ENCODE data around the gene SMIM41. TPM values are rescaled to one million over a fixed set of nuclear protein-coding genes. Genes with fewer than 3 reads are reported as not detected.

Gene SMIM41
- polyA plus RNA-seq, 1 donor (not counting 4 experiments of a cell fraction or from before 2014, with no cell fraction given): not detected

DNA sequence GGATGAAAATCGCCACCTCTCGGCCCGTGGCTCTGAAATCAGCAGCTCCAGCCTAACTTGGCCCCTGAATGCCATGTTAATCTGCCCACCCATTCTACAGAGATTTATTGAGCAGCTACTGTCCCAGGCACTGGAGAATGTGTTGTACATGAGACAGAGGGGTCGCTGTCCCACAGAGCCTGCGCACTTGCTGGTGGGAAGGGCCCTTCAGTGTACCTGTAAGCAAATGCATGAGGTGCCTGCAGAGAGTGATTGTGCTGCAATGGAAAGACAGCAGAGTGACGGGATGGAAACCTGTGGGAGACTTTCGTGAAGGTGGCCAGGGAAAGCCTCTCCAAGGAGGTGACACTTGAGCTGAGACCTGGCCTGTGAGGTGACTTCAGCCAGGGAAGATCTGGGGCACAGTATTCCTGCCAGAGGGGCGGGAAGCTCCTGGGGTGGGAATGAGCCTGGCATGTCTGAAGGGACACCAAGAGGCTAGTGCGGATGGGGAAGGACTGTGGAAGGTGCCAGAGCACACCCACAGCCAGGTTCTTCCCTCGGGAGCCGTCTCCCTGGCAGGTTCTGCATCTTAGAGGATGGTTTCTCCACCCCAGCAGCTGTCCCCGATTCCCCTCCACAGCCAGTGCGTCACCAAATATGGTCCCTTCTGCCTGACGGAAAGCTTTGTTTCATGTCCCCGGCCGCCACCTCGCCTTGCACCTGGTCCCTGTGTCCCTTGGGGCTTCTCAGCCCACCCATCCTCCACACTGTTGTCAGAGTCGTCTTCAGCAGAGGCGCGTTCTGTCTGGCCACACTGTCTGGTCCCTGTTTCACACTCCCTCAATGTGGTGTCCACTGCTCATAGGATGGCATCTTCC is 8.7 kb downstream of the SMIM41 start:
- FAIRE-seq (no peak), DNase-seq (ENCODE audit: low read depth, low spot score) (no peak)
- no peak overlapping the region for H3K4me3 ChIP-seq (ENCODE audit: control insufficient read depth in 2 of 3, extremely low read depth in 1 of 3, insufficient read depth in 2 of 3, low read depth in 1 of 3, low read length in 3 of 3)
- H3K79me2 ChIP-seq (ENCODE audit: control insufficient read depth, insufficient read depth, low read length): no peaks in the 10 kb centered on the region
- H3K4me2 ChIP-seq (ENCODE audit: control insufficient read depth, extremely low read depth, insufficient read depth, low read depth, low read length): no peak overlapping the region
- no peak overlapping the region for H2AFZ ChIP-seq (ENCODE audit: control insufficient read depth, low read length)
- H3K36me3 ChIP-seq (ENCODE audit: control insufficient read depth in 2 of 2, extremely low read depth in 1 of 2, insufficient read depth in 2 of 2, low read length in 2 of 2): no peaks in the 10 kb centered on the region
- H3K4me1 ChIP-seq (ENCODE audit: control insufficient read depth, extremely low read depth, insufficient read depth, low read length): no peaks in the 10 kb centered on the region
- no peaks in the 10 kb centered on the region for H3K9me3 ChIP-seq (ENCODE audit: control insufficient read depth, low read depth, low read length)
- no peaks in the 10 kb centered on the region for H3K9me1 ChIP-seq (ENCODE audit: control insufficient read depth, extremely low read depth, insufficient read depth, low read length)
- H3K27me3 ChIP-seq (ENCODE audit: control insufficient read depth, extremely low read depth, insufficient read depth, low read length): peaks cover 58% of the 10 kb centered on the region
- dilution Hi-C loops (cut with MboI; ENCODE audit: extremely low pct_ligation_motif_present, low sequenced_read_pairs): no loop called here
- no peak overlapping the region for H3K27ac ChIP-seq (ENCODE audit: control insufficient read depth, insufficient read depth, low read length)
- no peak overlapping the region for H3K9ac ChIP-seq (ENCODE audit: control insufficient read depth, extremely low read depth, insufficient read depth, low read length)
- peaks cover under 1% of the 10 kb centered on the region for H4K20me1 ChIP-seq (ENCODE audit: control insufficient read depth, extremely low read depth, insufficient read depth, low read length)
- TF ChIP-seq, protein P1, sequence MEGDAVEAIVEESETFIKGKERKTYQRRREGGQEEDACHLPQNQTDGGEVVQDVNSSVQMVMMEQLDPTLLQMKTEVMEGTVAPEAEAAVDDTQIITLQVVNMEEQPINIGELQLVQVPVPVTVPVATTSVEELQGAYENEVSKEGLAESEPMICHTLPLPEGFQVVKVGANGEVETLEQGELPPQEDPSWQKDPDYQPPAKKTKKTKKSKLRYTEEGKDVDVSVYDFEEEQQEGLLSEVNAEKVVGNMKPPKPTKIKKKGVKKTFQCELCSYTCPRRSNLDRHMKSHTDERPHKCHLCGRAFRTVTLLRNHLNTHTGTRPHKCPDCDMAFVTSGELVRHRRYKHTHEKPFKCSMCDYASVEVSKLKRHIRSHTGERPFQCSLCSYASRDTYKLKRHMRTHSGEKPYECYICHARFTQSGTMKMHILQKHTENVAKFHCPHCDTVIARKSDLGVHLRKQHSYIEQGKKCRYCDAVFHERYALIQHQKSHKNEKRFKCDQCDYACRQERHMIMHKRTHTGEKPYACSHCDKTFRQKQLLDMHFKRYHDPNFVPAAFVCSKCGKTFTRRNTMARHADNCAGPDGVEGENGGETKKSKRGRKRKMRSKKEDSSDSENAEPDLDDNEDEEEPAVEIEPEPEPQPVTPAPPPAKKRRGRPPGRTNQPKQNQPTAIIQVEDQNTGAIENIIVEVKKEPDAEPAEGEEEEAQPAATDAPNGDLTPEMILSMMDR (optimal IDR thresholded peaks at IDR 0.05 in 1 of 3, IDR thresholded peaks at IDR 0.05 in 1 of 3, conservative IDR thresholded peaks at IDR 0.05 in 1 of 3; ENCODE audit: extremely low read depth in 1 of 3, insufficient read depth in 2 of 3, low read length in 3 of 3): no peak

DNA sequence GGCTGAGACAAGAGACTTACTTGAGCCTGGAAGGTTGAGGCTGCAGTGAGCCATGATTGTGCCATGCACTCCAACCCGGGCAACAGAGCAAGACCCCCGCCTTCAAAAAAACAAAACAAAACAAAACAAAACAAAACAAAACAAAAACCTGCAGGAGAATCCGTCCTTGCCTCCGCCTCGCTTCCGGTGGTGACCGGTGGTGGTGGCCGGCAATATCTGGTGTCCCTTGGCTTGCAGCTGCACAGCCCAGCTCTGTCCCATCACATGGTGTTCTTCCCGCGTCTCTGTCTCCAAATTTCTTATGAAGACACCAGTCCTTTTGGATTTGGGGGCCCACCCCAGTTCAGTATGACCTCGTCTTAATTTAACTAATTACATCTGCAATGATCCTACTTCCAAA is 10.0 kb downstream of the SMIM41 start:
- dilution Hi-C loops (cut with MboI; ENCODE audit: extremely low pct_ligation_motif_present, low sequenced_read_pairs): no loop called here

More for the DNA sequence above, 10.0 kb downstream of the SMIM41 start:
- no peak overlapping the region for H3K4me2 ChIP-seq (ENCODE audit: control insufficient read depth, extremely low read depth, insufficient read depth, low read depth, low read length)
- peaks cover 60% of the 10 kb centered on the region for H3K27me3 ChIP-seq (ENCODE audit: control insufficient read depth, extremely low read depth, insufficient read depth, low read length)
- no peak overlapping the region for H2AFZ ChIP-seq (ENCODE audit: control insufficient read depth, low read length)
- no peaks in the 10 kb centered on the region for H3K36me3 ChIP-seq (ENCODE audit: control insufficient read depth in 2 of 2, extremely low read depth in 1 of 2, insufficient read depth in 2 of 2, low read length in 2 of 2)
- no peak overlapping the region for H3K27ac ChIP-seq (ENCODE audit: control insufficient read depth, insufficient read depth, low read length)
- no peaks in the 10 kb centered on the region for H3K4me1 ChIP-seq (ENCODE audit: control insufficient read depth, extremely low read depth, insufficient read depth, low read length)
- H3K4me3 ChIP-seq (ENCODE audit: control insufficient read depth in 2 of 3, extremely low read depth in 1 of 3, insufficient read depth in 2 of 3, low read depth in 1 of 3, low read length in 3 of 3): no peak overlapping the region
- no peaks in the 10 kb centered on the region for H3K9me3 ChIP-seq (ENCODE audit: control insufficient read depth, low read depth, low read length)
- H4K20me1 ChIP-seq (ENCODE audit: control insufficient read depth, extremely low read depth, insufficient read depth, low read length): no peaks in the 10 kb centered on the region
- H3K9me1 ChIP-seq (ENCODE audit: control insufficient read depth, extremely low read depth, insufficient read depth, low read length): no peaks in the 10 kb centered on the region
- no peak for TF ChIP-seq EZH2 (IDR thresholded peaks at IDR 0.05; ENCODE audit: low read length)
- TF ChIP-seq, protein P1 (optimal IDR thresholded peaks at IDR 0.05 in 1 of 3, IDR thresholded peaks at IDR 0.05 in 1 of 3, conservative IDR thresholded peaks at IDR 0.05 in 1 of 3; ENCODE audit: extremely low read depth in 1 of 3, insufficient read depth in 2 of 3, low read length in 3 of 3): no peak
- H3K9ac ChIP-seq (ENCODE audit: control insufficient read depth, extremely low read depth, insufficient read depth, low read length): no peak overlapping the region
- no peaks in the 10 kb centered on the region for H3K79me2 ChIP-seq (ENCODE audit: control insufficient read depth, insufficient read depth, low read length)
- DNase-seq (ENCODE audit: low read depth, low spot score): no peak
- no peak for FAIRE-seq

All from keratinocyte (primary cell).